ENCODE data around the gene GPATCH2L.

The GPATCH2L gene

DNA sequence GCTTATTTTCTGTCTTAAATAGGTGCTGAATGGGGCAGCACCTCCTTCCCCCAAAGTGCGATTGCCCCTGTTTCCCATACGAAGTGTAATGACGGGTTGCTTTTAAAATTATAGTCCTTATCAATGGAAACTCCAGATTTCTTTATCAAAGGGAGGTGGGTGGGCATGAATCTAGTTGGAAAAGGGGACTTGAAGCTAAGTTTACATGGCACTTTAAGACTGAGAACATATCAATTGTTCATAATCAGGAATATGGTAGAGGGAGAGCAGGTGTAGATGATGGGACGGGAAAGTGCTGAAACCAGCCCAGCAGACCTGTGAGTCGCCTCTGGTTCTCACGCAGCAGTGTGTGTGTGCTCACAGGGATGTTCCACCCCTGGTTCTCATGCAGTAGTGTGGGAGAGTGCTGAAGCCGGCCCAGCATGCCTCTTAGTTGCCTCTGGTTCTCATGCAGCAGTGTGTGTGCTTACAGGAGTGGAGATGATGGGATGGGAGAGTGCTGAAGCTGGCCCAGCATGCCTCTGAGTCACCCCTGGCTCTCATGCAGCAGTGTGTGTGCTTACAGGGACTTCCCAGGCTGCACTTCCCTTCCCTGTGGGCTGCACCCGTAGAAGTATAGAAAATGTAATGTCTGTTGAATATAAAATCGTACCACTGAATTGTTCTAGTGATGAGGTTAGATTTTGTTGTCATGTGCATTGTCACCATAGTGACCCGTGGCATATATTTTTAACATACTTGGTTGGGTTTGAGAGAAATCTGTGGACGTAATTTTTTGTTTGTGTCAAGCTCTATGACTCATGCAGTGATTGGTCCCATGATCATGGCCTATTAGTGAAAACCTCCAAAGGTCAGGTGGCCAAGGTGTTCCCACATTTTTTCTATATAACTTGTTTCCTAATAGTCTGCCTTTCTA is 51.6 kb downstream of the GPATCH2L start:
- DNase-seq: no peak

DNA sequence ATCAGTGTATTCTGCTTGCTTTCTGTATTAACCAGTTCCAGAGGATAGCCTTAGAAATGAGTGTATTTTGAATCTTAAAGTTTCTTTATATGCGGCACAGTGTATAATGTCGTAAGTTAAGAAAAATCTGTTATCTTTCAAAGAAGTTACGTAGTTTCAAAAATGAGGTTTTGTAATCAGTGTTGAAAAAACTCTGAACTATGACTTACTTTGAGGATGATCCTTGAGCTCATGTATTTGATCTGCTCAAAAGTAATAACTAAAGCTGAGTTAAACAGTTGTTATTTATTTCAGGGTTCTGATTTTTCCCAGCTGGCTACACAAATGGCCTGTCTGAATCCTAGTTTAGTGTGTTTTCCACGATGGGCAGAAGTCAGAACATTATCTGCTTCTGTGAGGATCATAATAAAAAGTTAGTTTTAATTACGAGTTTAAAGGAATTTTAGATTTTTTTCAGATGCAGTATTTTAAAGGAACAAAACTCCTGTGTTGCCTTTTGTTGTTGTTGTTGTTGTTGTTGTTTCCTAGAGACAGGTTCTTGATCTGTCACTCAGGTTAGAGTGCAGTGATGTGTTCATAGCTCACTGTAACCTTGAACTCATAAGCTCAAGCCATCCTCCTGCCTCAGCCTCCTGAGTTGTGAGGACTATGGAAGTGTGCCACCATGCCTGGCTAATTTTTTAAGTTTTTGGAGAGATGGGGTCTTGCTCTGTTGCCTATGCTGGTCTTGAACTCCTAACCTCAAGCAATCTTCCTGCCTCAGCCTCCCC is 52.9 kb downstream of the GPATCH2L start:
- no peak for DNase-seq

DNA sequence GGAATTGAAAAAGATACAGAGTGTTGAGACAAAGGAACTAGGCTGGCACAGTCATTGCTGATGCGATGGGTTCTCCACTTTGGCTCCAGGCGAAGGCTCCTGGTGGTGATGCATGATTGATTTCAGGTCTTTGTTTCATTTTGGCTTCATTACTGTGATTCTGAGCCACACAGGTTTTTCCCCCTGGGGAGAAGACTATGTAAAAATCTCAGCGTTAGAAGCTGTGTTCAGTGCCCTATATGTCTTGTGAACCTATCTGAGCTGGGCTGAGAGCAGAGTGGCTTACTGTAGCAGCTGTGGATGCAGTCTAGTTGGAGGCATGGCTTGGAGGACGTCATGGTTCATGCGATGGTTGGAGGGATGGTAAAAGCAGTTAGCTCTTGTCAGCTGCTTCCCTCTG is 54.0 kb downstream of the GPATCH2L start:
- no peak for DNase-seq

DNA sequence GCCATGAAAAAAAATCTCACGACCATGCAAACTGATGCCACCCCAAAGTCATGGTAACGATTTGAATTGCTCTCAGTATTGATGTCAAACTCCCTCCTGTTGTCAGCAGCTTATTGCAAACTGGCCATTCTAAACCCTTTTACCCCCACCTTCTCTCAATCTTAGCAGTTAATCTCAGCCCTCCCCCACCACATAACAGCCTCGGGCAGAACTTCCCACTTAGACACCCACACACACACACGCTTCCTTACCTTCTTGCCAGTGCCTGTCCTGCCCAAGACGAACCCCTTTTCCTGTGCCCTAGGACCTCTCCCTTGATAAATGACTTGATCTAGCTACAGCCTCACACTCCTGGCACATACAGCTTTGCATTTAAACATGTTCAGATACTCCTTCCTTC is 56.6 kb downstream of the GPATCH2L start:
- DNase-seq: no peak

DNA sequence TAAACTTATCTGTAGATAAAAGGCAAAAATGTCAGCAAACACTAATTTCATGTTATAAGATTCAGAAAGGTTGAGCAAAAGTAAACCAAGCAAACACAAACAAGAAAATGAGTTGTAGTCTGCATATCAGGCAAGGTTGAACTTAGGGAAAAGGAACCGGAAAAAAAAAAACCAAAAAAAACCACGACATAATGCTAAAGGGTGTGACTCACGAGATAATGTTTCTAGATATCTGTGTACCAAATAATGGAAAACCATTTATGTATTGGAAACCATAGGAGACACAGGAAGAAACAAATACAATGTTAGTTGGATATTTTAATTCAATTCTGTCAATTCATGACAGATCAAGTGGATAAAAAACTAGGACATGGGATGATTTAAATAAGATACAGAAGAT is 60.5 kb downstream of the GPATCH2L start:
- DNase-seq: no peak

DNA sequence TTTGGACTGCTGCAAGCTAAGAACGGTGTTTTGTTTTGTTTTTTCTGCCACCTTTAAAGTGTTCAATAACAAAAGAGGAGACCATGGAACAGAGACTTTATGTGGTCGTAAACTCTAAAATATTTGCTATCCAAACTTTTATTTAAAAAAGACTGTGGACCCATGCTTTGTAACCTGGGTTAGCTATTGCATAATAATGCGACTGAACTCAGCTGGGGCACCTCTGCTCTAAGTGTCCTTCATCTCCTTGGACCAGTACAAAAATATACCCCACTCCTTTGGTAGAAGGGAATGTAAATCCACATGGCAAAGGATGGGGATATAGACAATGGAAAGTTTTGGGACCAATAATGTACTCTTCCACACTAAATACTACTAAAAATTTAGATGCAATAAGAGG is 65.5 kb downstream of the GPATCH2L start:
- DNase-seq: no peak

DNA sequence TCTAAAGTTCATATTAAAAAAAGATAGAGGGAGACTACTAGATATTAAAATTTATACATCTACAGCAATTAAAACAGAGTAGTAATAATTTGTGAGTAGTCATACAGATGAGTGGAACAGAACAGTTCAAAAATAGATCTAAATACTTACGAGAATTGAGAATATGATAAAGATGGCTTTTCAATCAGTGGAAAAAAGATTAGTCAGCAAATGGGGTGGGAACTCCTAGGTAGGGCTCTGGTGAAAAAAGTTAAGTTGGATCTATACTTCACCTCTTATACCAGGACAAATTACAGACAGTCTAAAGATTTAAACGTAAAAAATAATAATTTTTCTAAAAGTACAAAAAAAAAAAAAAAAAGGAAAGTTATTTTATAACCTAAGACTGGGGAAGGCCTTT is 66.9 kb downstream of the GPATCH2L start:
- DNase-seq: no peak

DNA sequence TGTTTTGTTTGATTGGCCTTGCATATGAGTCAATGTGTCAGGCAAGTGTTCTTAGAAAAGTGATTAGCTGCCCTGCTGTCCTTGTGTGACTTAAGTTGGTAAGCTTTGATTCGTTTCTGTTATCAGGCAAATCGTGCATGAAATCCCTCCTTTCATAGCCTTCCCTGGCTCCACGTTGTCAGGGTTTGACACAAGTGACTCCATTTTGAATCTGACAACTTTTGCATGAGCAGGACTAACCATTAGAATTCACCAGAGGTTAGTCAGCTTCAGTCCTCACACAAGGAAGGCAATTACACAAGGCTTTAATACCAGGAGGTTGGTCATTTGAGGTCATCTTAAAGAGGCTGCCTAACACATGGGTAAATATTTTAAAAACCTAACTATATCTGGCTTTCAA is 68.2 kb downstream of the GPATCH2L start:
- no peak for DNase-seq

DNA sequence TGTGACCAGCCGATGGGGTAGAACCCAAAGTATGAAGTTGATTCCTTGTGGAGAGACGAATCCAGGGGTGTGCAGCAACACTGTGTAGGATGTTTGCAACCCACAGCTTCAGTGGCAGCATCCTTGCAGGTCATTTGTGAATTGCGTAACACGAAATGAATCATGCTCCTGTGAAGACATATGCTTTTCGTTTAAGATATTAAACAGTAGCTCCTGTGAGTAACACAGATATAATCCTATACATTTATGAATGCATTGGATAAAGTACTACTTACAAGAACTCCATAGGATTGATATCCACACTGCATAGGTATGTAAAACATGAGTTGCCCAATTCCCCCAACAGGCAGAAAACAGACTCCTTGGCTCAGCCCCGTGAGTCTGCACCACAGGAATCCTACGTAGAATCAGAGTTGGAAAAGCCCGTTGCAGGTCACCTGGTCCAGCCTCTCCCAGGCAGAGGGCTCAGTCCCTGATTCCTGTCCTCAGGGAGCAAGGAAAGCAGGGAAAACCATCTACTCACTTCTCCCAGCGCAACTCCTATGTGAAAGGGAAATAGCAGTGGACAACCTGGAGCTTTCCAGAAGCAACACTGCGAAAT is 75.8 kb downstream of the GPATCH2L start:
- no peak for DNase-seq

DNA sequence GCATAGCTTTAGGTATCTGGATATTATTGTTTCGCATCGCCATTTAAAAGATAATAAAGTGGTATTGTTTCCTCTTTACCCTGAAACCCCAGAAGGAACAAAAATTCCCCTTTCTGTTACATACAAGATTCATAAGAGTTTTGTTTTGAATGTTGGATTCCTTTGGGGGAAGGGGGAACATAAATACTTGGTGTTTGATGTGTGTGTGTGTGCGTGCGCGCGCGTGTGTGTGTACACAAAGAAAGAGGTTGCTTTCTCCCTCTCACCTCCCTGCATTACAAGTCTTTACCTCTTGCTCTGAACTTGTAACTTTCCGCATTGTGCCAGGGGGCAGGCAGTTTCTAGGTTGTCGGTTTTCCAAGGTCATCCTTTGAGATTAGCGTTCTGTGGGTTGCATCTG is 76.4 kb downstream of the GPATCH2L start:
- no peak for DNase-seq

DNA sequence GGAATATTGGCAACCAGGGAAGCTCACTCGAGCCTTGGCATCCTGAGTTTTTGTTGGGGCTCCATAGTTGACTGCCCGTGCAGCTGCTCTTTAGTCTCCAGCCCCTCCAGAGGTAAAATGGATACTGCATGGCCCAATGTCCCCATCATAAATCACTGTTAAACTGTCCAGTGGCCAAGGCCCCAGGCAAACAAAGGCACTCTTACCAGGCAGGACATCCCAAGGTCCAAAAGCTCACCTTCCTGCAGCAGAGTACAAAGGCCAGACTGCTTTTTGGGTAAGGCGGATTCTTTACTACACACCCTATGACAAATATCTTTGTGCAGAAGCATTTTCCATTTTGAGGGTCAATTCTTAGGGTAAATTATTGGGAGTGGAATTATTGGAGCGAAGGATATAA is 81.1 kb downstream of the GPATCH2L start:
- DNase-seq: no peak

DNA sequence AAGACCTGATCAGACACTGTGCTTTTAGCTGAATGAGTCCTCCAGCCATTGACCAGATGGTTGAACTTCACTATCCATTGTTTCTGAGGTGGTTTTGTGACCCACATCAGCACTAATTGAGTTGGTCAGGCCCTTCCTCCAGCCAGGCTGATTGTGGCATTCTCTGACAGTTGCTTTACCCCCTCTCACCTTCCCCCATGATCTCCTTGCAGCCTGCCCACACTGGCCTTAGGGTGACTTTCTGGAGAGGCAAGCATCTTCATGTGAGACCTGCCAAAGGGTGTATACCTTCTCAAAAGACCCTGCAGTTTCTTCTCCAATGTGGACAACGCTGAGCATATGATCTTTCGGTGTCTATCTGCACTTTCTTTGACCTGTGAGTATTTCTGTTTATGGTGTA is 83.9 kb downstream of the GPATCH2L start:
- DNase-seq: no peak

DNA sequence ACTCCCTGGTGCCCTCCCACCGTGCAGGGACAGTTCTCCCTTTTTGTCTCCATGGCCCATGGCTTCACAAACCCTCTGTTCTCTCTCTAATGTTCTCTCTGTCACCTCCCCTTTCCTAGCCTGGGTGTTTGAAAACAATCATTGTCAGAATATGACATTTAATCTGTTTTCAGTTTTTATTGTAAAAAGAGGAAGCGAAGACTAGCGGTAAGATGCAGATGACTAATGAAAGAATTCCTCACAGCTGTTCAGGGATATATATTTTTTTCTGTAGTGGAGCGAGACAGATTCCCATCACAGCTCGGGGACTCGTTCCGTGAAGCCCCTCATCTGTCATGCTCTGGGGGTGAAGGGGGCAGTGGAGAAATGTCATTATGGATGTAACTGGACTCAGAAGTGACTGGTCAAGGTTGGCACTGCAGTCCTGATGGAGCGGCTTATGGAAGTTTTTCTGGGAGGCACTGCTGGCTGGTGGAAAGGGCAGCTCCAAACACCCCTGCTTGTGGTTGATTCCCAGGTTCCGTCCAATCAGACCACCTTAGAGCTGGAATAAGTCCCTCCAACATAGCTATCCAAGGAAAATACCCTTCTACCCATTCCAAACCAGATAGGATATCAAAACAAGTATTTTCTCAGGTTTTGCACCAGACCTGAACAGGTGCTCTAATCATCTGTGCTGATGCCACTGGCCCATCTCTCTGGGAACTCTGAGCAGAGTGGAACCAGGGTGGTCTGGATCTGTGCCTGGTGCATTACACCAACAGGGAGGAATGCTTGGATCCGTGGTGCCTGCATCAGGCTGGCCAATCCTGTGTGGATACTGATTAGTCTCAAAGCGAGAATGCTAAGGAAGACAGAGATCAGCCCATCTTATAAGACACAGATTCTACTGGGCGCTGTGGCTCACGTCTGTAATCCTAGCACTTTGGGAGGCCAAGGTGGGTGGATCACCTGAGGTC is 84.7 kb downstream of the GPATCH2L start:
- DNase-seq: no peak

DNA sequence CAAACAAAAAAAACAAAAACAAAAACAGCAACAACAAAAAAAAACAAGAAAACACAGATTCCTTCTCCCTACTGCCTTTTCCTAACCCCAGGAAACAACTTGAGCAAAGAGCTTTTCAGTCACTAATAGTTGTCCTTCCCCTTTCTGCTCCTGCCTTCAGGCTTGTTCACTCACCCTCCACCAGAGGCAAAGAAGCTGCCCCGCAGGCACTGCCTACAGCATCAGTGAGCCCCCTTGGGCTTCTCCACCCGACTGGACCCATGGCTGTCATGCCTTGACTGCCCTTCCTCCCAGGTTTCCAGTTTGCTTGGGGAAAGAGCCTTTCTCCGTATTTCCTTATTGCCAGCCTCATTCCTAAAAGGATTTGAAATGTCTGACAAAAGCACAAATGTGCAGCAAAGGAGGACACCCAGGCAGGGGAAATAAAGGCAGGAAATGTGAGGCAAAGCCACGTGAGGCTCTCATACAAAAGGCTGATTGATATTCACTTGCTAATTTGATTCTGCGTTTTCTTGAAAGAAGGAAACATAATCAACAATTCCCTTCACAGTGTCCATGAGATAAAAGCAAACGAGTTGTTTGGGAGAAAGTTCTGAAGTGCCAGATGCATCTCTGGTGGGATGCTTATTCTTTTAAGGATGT is 85.7 kb downstream of the GPATCH2L start:
- DNase-seq: no peak

DNA sequence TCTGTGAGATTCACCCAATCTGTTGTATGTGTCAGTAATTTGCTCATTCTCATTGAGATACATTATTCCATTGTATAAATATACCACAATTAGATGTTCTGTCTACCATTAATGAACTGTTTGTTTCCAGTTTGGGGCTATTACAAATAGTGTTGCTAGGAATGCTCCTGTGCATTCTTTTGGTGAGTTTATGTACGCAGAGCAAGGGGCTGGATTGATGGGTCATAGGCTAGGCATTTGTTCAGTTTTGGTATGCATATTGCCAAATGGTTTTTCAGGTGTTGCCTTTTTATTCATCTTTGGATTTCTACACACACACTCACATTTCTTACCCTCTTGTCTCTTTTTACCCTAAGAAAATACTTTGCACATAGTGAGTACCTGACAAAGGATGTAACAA is 93.4 kb downstream of the GPATCH2L start:
- no peak for DNase-seq

DNA sequence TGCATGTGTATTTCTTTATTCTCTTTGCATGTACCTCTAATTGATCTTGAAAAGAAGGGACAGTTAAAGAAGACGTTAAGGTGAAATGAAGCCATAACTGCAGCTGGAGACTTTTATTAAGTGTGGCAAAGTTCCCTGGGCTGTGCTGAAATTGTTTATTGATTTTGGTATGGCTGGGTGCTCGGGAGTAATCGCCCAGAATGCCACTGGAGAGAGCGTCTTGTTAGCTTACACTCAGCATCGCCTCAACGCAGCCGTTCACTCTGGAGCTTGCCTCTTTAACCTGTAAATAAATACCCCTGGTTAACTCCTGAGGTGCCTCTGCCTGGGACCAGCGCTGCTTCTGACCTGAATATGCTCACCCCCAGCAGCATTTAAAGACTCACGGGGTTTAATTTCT is 98.6 kb downstream of the GPATCH2L start:
- DNase-seq: no peak

DNA sequence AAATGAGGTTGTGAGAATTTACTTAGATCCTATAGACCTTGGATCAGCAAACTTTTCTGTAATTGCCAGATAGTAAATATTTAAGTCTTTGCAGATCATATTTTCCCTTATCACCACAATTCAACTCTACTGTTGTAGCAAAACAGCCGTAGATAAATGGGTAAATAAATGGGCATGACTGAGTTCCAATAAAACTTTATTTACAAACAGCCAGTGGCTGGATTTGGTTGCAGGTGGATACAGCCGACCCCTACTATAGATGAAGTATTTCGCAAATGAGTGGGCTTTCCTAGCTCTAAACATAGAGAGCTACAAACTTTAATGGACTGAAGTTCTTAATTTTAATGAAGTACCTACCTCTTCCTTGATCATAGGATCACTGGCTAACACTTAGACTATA is 100.7 kb downstream of the GPATCH2L start:
- no peak for DNase-seq

DNA sequence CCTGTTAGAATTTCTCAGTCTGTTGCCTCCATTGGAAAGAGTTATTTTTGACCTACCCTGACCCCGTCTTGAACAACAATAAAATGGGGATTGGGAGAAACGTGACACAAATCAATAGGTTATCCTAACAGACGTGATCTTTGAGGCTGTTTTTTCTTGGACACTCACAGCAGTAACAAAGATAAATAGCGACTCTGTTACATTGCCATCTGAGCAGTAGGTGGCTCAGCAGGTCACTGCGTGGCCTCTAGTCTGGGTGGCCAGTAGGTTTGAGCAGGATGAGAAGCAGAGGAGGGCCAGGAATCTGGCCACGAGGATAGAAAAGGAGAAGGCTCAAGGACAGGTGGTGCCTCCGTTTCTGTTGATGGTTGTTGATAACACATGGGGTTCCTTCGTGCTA is 101.4 kb downstream of the GPATCH2L start:
- DNase-seq: no peak

DNA sequence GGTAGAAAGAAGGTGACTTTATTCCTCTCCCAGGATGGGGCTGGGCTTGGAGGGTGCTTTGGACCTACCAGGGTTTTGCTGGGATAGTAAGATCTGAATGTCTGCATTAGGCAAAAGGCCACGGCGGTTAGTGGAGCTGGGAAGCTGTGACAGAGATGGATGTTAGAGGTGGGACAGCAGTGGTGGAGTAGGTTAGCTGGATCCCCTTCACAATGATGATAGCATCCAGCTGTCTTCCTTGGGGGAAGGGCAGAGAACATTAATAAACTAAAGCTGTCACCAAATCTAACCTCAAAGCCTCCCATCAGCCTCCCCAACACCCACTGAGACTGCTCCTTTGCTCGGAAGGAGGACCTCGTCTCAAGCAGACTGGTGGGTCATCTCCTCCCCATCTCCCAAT is 104.8 kb downstream of the GPATCH2L start:
- DNase-seq: no peak

DNA sequence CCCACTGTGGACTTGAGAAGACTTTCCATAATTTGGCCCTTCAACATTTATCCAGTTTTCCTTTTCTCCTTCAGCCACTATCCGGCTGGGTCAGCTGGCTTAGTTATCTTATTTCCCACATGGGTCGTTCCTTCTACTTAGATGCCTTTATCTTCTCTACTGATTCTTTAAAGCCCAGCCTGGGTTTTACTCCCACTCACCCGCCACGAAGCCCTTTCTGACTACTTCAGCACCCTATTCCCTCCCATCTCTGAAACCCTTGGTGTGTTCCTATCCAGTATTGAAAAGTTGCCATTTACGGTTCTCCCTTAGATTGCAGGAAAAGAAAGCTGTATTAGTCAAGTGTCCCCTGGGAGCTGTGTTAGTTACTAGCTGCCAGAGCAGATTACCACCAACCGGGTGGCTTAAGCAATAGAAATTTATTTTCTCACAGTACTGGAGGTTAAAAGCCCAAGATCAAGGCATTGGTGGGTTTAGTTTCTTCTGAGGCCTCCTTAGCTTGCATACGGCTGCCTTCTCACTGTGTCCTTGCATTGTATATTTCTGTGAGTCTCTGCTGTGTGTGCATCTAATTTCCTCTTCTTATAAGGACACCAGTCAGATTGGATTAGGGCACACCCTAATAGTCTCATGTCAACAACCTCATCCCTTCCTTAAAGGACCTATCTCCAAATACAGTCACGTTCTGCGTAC is 105.5 kb downstream of the GPATCH2L start:
- DNase-seq: no peak

DNA sequence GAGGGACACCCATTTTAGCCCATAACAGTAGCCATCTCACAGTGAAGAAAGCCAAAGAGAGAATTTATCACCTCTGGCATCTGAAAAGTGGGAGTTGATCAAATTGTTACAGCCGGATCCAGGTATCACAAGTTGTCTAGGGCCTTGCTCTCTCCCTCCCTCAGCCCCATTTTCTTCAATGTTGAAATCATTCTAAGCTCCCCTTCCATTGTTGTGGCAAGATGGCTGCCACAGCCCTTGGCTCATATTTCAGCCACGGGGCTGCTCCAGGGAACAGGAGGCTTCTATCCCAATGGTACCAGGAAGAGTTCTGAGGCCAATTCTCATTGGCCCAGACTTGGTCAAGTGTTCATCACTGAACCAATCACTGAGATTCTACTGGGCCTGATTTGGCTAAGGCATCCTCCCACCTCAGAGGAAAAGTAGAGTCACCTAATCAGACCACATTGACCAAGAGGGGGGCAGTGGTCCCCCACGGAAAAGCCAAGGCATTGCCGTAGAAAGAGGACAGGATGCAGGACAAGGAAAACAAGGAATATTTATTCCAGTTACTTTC is 106.2 kb downstream of the GPATCH2L start:
- DNase-seq: no peak
